GM18505 (cell line): ENCODE results near the gene LLGL1.

Experiments used
- ATAC-seq: cut with Tn5 transposase; IDR thresholded peaks from one replicate; pipeline ENCODE4 v1.9.1; 2021; ENCODE audit not compliant: unreplicated experiment
- POLR2A ChIP-seq: IDR thresholded peaks from 4 replicates; pipeline ENCODE4 v1.6.1; 2011; ENCODE audit warnings: borderline replicate concordance; ENCODE audit not compliant: insufficient read depth, insufficient read length; ENCODE audit errors: extremely low read depth

The LLGL1 gene

GRCh38 chr17:18185832-18186626 is 39.4 kb upstream of the LLGL1 start:
- no peak for ATAC-seq
- no peak for TF ChIP-seq POLR2A

DNA sequence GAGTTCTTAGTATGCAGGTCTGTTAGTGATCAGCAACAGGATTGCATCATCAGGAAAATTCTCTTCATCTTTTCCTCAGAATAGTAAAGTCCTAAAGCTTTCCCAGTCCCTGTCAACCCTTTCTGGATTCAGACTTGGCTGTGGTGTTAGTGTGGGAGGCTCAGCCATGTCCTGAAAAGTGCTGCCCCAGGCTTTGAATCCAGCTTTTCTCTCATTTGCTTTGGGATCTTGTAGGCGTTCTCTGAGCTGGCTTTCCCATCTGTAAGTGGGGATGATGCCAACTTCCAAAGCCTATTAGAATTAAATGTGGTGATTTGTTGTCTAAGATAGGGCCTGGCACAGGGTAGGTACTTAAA is 38.8 kb upstream of the LLGL1 start:
- no peak for ATAC-seq
- no peak for TF ChIP-seq POLR2A

DNA sequence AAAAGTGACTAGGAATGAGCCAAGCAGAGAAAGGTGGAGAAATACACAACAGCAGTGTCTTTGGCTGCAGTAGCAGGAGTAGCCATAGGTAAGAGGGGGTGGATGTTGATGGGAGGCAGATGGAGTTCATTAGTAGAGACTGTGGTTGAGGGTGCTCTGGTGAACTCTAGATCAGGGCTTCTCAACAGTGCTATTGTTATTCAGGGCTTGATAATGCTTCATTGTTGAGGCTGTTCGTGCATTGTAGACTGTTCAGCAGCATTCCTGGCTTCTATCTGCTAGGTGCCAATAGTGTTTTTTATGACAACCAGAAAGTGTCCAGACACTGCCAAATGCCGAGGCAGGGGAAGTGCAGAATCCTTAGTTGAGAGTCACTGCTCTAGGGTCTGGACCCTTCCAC is 38.2 kb upstream of the LLGL1 start:
- ATAC-seq, result no peak
- TF ChIP-seq POLR2A, result no peak

GRCh38 chr17:18187821-18188761 is 37.3 kb upstream of the LLGL1 start:
- ATAC-seq, result no peak
- TF ChIP-seq POLR2A, result no peak

DNA sequence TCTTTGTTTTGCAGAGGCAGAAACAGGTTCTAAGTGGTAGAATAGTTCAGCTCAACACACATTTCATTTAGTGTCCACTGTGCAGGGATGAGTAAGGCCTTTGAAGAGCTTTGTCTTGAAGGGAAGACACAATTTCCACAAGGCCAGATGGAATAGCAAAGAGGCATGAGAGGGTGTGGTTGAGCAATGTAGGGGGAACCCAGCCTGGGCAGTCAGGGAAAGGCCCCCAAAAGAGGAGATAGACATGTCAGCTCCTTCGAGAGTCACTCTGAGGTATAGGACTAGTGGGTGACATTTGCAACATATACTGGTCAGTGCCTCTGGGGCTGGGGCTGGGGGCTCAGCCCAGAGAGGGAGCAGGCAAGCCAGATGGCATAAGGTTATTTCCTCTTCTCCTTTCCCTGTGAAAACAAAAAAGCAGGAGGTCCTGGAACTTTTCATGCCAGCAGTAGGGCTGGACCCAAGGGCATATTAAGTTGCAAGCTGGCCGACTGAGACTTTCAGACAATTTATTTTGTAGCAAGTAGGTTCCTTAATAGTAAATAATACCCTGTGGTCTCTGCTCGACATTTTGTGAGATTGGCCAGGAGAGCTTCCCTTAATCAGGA is 34.7 kb upstream of the LLGL1 start:
- ATAC-seq, result no peak

GRCh38 chr17:18191236-18191667 is 34.2 kb upstream of the LLGL1 start:
- no peak for TF ChIP-seq POLR2A
- ATAC-seq, result no peak

More for the DNA sequence above, 34.7 kb upstream of the LLGL1 start:
- no peak for TF ChIP-seq POLR2A

GRCh38 chr17:18191967-18192366 is 33.5 kb upstream of the LLGL1 start:
- ATAC-seq, result no peak
- no peak for TF ChIP-seq POLR2A

DNA sequence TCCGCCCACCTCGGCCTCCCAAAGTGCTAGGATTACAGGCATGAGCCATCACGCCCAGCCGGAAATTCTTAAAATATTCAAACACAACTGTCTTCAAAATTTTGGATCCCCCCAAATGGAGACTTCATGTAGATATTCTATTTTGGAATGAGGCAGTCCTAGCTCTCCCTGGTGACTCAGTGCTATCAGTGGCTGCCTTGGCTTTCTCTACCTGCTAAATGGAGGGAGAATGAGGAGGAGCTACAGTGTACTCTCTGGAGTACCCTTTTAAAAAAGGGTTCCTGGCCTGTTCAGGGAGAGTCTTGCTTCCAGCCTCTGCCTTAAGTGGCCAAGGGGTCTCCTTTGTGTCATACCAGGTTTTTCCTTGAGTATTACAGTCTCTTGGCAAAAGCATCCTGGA is 31.0 kb upstream of the LLGL1 start:
- no peak for ATAC-seq

DNA sequence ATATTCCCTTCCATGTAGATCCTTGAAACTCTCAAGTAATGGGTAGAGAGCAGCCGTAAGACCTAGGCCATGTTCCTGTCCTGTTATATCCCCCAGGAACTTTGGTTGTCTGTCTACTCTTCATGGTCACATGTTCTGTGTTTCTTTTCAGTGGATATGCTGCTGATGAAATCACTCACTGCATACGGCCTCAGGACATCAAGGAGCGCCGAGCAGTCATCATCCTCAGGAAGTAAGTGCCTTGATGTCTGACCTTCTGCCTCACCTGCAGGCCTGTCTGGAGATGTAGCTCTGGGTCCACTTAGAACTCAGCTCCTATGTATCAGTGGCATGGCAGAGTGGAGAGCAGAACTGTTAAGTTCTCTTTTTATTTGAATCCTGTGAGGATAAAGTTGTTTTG is 30.6 kb upstream of the LLGL1 start:
- TF ChIP-seq POLR2A, result no peak

More for the DNA sequence above, 31.0 kb upstream of the LLGL1 start:
- no peak for TF ChIP-seq POLR2A

DNA sequence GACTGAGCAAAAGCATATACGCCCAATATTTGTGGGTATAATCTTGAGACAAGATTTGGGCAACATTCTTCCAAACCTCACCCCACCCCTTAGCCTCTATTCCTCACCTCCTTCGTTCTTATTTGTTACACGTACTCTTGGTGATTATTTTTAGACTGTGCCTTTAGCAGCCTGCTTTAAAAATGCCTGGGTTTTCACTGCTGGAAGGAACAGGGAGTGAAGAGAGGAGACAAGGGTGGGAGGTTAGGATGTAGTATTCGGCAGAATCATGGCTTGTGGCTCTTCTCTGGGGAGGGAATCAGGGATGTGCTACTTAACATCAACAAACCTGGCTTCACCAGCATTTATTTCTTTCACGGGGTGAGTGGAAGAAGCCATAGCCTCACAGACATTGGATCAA is 30.2 kb upstream of the LLGL1 start:
- TF ChIP-seq POLR2A, result no peak
- no peak for ATAC-seq

More for the DNA sequence above, 30.6 kb upstream of the LLGL1 start:
- no peak for ATAC-seq

DNA sequence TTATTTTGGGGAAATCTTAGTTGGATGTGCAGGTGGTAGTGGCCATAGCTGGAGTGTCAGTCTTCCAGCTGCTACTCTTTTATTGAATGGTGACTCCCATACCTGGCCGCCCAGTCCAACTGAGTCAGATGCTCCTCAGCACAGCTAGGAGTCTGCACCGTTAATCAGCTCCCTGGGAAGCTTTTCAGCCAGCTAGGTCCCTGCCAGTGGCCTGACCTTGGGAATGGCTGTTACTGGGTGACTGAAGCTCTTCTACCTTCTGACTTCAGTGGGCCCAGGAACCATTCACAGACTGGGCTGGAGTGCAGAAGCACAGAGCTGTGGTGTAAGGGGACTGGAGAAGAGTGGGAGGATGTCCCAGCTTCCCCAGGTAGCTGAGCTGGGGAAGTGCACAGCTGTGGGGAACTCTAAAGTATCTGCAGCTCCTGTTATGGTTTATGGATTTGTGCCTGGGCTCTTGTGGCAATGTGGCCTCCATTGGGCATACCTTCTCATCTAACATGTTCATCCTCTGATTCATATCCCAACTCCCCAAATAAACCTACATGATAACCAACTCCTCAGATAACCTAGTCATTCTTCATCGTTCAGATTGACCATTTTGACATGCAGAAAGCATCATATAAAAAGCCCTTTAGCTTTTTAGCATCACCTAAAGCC is 27.8 kb upstream of the LLGL1 start:
- TF ChIP-seq POLR2A, result no peak
- no peak for ATAC-seq

- TF ChIP-seq POLR2A, result no peak
- no peak for ATAC-seq
Measured at GRCh38 chr17:18198530-18198929, 26.9 kb upstream of the LLGL1 start.

DNA sequence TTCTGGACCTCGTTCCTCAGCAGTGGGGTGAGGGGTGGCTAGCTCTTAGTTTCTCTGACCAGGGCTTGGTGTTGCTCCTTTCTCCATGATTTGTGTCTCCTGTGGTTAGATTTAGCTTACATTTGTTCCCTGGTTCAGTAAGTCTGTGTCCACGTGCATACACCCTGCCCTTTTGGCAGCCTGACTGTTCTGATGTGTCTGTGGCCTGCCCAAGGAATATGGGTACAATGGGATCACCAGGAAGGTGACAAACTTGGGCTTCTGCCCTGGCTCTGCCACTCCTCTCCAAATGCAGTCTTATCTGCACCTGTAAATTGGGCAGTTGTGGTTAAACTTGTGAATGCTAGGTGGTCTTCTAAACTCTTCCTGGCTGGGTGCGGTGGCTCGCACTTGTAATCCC is 24.3 kb upstream of the LLGL1 start:
- TF ChIP-seq POLR2A, result no peak
- ATAC-seq, result no peak
